HEK293 (cell line): ENCODE results near the gene ARL14EPL.

Experiments used
- ZNF37A ChIP-seq: fragments of 450-650 bp; IDR thresholded peaks from 2 replicates; pipeline ENCODE4 v1.5.1; 2018; ENCODE audit warnings: missing biosample characterization, missing genetic modification characterization
- TF ChIP-seq, protein P1 (sequence below): fragments of 450-650 bp; formaldehyde crosslinking; IDR thresholded peaks from 2 replicates; pipeline ENCODE4 v1.5.1; 2017; ENCODE audit warnings: missing biosample characterization, missing genetic modification characterization

DNA sequence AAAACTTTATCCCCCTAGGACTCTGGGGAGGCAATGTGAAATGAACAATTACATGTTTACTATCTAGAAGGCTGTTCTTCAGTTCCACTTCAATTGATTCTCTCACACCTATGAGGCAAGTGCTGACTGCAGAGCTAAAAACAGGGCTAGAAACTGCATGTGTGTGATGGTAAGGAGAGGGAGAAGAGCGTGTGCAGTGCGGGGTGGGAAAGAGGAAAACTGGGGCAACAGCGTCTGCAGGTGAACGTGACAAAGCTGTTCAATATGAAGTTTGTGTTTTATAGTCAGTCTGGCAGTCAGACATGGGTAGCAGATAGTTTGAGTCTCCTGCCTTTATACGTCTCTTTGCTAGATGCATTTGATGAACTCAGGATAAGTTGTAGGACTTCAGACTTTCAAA is 45.9 kb downstream of the ARL14EPL start:
- TF ChIP-seq, protein P1, sequence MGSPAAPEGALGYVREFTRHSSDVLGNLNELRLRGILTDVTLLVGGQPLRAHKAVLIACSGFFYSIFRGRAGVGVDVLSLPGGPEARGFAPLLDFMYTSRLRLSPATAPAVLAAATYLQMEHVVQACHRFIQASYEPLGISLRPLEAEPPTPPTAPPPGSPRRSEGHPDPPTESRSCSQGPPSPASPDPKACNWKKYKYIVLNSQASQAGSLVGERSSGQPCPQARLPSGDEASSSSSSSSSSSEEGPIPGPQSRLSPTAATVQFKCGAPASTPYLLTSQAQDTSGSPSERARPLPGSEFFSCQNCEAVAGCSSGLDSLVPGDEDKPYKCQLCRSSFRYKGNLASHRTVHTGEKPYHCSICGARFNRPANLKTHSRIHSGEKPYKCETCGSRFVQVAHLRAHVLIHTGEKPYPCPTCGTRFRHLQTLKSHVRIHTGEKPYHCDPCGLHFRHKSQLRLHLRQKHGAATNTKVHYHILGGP (tag by site-specific recombination) = no peak
- no peak for TF ChIP-seq ZNF37A (tag by site-specific recombination)
